Smooth muscle cell (in vitro differentiated cells): ENCODE measurements around the gene PAM16. TPM values are rescaled to one million over a fixed set of nuclear protein-coding genes. Genes with fewer than 3 reads are reported as not detected.

Experiments used
- DNase-seq: peaks from one replicate; lab custom pipeline; 2025; ENCODE audit not compliant: unreplicated experiment; lab: John Stamatoyannopoulos, UW
- H2AFZ ChIP-seq: fragments of 200-600 bp; sonication (generic); 2 replicates; pipeline ENCODE4 v1.6.0; 2016; ENCODE audit warnings: antibody characterized with exemption, low read depth, mild to moderate bottlenecking
- H3F3A ChIP-seq: fragments of 200-600 bp; sonication (generic); 2 replicates; pipeline ENCODE4 v1.6.0; 2017; ENCODE audit warnings: antibody characterized with exemption, low read depth
- H3K27ac ChIP-seq: fragments of 200-600 bp; sonication (generic); 2 replicates; pipeline ENCODE4 v1.5.1; 2016; ENCODE audit warnings: low read depth, mild to moderate bottlenecking
- H3K27me3 ChIP-seq: fragments of 200-600 bp; sonication (generic); 2 replicates; pipeline ENCODE4 v1.6.1; 2016; ENCODE audit warnings: low read depth, mild to moderate bottlenecking
- H3K36me3 ChIP-seq: fragments of 200-600 bp; sonication (generic); 2 replicates; pipeline ENCODE4 v1.5.1; 2016; ENCODE audit warnings: low read depth
- H3K4me1 ChIP-seq: fragments of 200-600 bp; sonication (generic); 2 replicates; pipeline ENCODE4 v1.5.1; 2016; ENCODE audit warnings: low read depth
- H3K4me2 ChIP-seq: fragments of 200-600 bp; sonication (generic); 2 replicates; pipeline ENCODE4 v1.6.0; 2016; ENCODE audit warnings: mild to moderate bottlenecking
- H3K4me3 ChIP-seq: fragments of 200-600 bp; sonication (generic); 2 replicates; pipeline ENCODE4 v1.5.1; 2016; ENCODE audit warnings: mild to moderate bottlenecking
- H3K79me2 ChIP-seq: fragments of 200-600 bp; sonication (generic); 2 replicates; pipeline ENCODE4 v1.6.0; 2016; ENCODE audit warnings: low read depth, mild to moderate bottlenecking
- H3K9ac ChIP-seq: fragments of 200-600 bp; sonication (generic); 2 replicates; pipeline ENCODE4 v1.6.0; 2016; ENCODE audit warnings: low read depth
- H3K9me3 ChIP-seq: fragments of 200-600 bp; sonication (generic); replicated peaks from 2 replicates; pipeline ENCODE4 v1.5.1; 2016; ENCODE audit warnings: low read depth
- H4K20me1 ChIP-seq: fragments of 200-600 bp; sonication (generic); 2 replicates; pipeline ENCODE4 v1.6.0; 2016; ENCODE audit warnings: low read depth
- WGBS: methylation state at CpG from one replicate; pipeline ENCODE4 v1.1.7; 2016; ENCODE audit warnings: low lambda C conversion rate; 5-methylcytosine and 5-hydroxymethylcytosine counted together
- polyA plus RNA-seq: library from polyadenylated mRNA; unstranded; fragments of >200 nt; fragmentation: Nextera tagmentation; extraction: Ambion mirVana; gene quantifications from 2 replicates; pipeline ENCODE4 v1.2.1, GENCODE V29; 2016
- total RNA-seq: library from RNA; depleted of rRNA; stranded (reverse); fragments of >200 nt; gene quantifications from 2 replicates; pipeline ENCODE4 v1.2.3, GENCODE V29; 2014
- TF ChIP-seq, protein P1 (sequence below): fragments of 200-600 bp; sonication (generic); IDR thresholded peaks from 2 replicates; pipeline ENCODE4 v1.5.1; 2017; ENCODE audit warnings: borderline replicate concordance, mild to moderate bottlenecking, antibody characterized with exemption; ENCODE audit not compliant: insufficient read depth, poor library complexity, severe bottlenecking

Gene PAM16
- total and polyA plus RNA-seq, 2 experiments from 2014 or later, result 29.6 to 47.7 TPM

GRCh38 chr16:4313563-4314531 is 37.3 kb downstream of the PAM16 start:
- no peak overlapping the region for H3K4me2 ChIP-seq
- no peaks in the 10 kb centered on the region for H3K27me3 ChIP-seq
- TF ChIP-seq, protein P1, sequence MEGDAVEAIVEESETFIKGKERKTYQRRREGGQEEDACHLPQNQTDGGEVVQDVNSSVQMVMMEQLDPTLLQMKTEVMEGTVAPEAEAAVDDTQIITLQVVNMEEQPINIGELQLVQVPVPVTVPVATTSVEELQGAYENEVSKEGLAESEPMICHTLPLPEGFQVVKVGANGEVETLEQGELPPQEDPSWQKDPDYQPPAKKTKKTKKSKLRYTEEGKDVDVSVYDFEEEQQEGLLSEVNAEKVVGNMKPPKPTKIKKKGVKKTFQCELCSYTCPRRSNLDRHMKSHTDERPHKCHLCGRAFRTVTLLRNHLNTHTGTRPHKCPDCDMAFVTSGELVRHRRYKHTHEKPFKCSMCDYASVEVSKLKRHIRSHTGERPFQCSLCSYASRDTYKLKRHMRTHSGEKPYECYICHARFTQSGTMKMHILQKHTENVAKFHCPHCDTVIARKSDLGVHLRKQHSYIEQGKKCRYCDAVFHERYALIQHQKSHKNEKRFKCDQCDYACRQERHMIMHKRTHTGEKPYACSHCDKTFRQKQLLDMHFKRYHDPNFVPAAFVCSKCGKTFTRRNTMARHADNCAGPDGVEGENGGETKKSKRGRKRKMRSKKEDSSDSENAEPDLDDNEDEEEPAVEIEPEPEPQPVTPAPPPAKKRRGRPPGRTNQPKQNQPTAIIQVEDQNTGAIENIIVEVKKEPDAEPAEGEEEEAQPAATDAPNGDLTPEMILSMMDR, result peak; percentile 71
- no peak overlapping the region for H3K4me3 ChIP-seq
- no peak overlapping the region for H3K9ac ChIP-seq
- peak; percentile 20 for DNase-seq
- H3K9me3 ChIP-seq, result no peaks in the 10 kb centered on the region
- peaks cover 8% of the 10 kb centered on the region for H3F3A ChIP-seq
- peaks cover 27% of the 10 kb centered on the region for H3K79me2 ChIP-seq
- peaks cover 32% of the 10 kb centered on the region for H3K4me1 ChIP-seq
- no peak overlapping the region for H3K27ac ChIP-seq
- peaks cover 26% of the 10 kb centered on the region for H4K20me1 ChIP-seq
- WGBS, result 22% methylated on average over 43 of the region's 43 CpGs
- no peak overlapping the region for H2AFZ ChIP-seq
- no peaks in the 10 kb centered on the region for H3K36me3 ChIP-seq

GRCh38 chr16:4309833-4310266 is 41.3 kb downstream of the PAM16 start:
- Histone ChIP-seq H3K4me1 (peaks cover 14% of the 10 kb centered on the region), H3K9ac (no peak overlapping the region), H2AFZ (no peak overlapping the region), H3K4me2 (no peak overlapping the region), H4K20me1 (no peaks in the 10 kb centered on the region), H3F3A (peaks cover 13% of the 10 kb centered on the region), H3K4me3 (no peak overlapping the region), H3K79me2 (peaks cover 10% of the 10 kb centered on the region), H3K36me3 (no peaks in the 10 kb centered on the region), H3K27me3 (no peaks in the 10 kb centered on the region), H3K9me3 (no peaks in the 10 kb centered on the region), H3K27ac (peak overlapping the region; percentile 50)
- TF ChIP-seq, protein P1, result peak; percentile 50
- DNase-seq, result peak; percentile 34
- 12% methylated on average over 11 of the region's 11 CpGs for WGBS

DNA sequence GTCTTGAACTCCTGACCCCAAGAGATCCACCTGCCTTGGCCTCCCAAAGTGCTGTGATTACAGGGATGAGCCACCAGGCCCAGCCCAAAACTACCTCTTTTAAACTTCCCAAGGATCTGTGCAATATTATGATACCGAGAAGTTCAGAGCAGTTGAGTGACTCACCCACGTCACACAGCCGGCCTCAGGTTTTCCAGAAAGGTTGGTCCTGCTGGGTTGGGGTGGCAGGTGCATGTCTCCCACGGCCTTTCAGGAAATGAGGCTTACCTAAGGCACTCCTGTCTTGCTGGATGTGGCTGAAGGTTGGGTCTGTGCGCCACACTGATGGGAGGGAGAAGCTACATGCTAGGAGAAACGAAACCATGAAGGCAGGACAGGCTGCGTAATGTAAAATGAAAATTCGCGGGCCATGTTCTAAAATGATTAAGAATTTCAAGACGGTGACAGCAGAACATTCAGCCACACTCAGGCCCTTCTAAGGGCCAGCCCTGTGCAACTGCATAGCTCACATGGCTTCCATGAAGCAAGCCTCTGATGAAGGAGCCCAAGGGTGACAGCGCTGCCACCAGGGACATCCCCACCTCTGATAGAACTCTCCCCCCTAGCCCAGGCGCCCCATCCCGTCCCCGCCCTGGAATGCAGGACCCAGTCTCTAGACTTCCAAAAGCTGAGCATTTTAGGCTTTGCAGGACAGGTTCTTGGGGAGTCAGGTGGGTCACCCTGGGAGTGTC is 41.9 kb downstream of the PAM16 start:
- WGBS, result 82% methylated on average over 14 of the region's 14 CpGs

More for the DNA sequence above, 41.9 kb downstream of the PAM16 start:
- no peaks in the 10 kb centered on the region for H4K20me1 ChIP-seq
- TF ChIP-seq, protein P1, result no peak
- H3K9ac ChIP-seq, result no peak overlapping the region
- H3K27me3 ChIP-seq, result no peaks in the 10 kb centered on the region
- H3K79me2 ChIP-seq, result peaks cover 10% of the 10 kb centered on the region
- H3F3A ChIP-seq, result peaks cover 13% of the 10 kb centered on the region
- H2AFZ ChIP-seq, result no peak overlapping the region
- H3K4me3 ChIP-seq, result no peak overlapping the region
- no peaks in the 10 kb centered on the region for H3K9me3 ChIP-seq
- H3K27ac ChIP-seq, result peak overlapping the region; percentile 50
- DNase-seq, result no peak
- no peak overlapping the region for H3K4me2 ChIP-seq
- H3K36me3 ChIP-seq, result no peaks in the 10 kb centered on the region
- H3K4me1 ChIP-seq, result peaks cover 9% of the 10 kb centered on the region
